HG03520 (cell line): ENCODE data around the gene HSBP1L1.

Experiments
- ATAC-seq: cut with Tn5 transposase; IDR thresholded peaks from one replicate; pipeline ENCODE4 v1.9.1; 2021; ENCODE audit warnings: mild to moderate bottlenecking, moderate library complexity; ENCODE audit not compliant: unreplicated experiment

Gene HSBP1L1

DNA sequence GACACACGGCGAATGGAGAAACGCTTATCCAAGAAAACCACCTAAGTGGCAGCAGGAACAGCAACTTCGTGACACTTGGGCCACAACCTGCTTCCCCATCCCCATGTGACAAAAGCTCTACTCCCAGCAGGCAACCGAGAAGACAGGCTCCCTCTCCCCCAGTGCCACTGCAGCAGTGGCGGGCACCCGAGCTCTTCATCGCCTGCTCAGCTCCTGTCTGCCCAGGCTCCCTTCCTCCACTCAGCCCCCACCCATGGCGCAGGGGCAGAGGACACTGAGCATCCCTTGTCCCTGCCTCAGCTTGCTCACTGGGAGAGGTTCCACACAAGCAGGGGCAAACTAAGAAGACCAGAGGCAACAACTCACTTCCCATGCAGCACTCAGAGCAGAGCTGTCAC, 35.9 kb upstream of the HSBP1L1 start:
- ATAC-seq, result no peak

DNA sequence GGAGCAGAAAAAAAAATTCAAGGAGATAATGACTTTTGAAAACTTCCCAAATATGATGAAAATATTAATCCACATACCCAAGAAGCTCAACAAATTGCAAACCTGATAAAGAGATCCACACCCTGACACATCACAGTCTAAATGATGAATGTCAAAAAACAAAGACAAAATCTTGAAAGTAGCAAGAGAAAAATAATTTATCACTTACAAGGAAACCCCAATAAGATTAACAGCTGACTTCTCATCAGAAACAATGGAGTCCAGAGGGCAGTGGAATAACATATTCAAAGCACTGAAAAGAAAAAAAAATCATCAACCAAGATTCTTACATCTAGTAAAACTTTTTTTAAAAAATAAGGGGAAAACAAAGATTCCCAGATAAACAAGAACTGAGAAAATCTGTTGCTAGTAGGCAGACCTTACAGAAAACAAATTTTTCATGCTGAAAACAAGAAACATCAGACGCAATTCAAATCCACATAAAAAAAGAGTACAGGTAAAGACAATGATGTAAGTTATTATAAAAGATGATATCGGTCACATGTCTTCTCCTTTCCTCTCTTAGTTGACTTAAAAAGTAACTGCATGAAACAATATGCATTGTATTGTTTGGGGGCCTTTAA, 34.3 kb upstream of the HSBP1L1 start:
- no peak for ATAC-seq

DNA sequence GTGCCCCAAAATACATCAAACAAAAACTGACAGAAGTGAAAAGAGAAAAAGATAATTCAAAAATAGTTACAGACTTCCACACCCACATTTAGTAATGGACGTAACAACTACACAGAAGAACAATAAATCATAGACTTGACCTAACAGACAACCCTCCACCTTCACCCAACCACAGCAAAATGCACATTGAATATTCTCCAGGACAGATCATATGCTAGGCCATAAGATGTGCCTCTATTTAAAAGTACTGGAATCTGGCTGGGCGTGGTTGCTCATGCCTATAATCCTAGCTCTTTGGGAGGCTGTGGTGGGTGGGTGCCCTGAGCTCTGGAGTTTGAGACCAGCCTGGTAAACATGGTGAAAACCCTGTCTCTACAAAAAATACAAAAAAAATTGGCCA, 33.0 kb upstream of the HSBP1L1 start:
- ATAC-seq, result no peak

DNA sequence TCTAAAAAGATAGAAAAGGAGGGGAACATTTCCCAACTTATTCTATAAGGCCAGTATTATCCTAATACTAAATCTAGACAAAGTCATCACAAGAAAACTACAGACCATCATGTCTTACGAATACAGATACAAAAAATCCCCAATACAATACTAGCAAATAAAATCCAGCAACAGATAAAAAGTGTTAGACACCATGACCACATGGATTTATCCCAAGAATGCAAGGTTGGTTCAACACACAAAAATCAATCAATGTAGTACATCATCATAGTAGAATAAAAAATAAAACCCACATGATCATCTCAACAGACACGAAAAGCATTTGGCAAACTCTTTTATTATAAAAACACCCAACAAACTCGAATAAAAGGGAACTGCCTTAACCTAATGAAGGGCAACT, 31.5 kb upstream of the HSBP1L1 start:
- ATAC-seq, result no peak

DNA sequence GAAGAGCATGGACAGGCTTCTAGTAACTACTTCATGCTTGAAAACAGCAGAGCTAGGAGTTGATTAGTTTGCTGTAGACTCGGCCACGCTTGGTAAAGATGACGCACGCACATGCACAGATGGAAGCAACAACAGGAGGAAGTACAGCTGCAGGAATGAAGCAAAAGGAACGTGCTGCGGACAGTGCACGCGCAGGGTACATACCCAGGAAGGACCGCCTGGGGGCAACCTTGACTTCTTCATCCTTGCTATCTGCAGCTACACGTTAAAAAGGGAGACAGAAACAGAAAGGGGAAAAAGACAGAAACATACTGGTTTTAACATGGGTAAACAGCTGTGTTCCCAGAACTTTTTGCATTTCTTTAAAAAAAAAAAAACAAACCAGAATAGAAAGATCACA, 30.7 kb upstream of the HSBP1L1 start:
- no peak for ATAC-seq

DNA sequence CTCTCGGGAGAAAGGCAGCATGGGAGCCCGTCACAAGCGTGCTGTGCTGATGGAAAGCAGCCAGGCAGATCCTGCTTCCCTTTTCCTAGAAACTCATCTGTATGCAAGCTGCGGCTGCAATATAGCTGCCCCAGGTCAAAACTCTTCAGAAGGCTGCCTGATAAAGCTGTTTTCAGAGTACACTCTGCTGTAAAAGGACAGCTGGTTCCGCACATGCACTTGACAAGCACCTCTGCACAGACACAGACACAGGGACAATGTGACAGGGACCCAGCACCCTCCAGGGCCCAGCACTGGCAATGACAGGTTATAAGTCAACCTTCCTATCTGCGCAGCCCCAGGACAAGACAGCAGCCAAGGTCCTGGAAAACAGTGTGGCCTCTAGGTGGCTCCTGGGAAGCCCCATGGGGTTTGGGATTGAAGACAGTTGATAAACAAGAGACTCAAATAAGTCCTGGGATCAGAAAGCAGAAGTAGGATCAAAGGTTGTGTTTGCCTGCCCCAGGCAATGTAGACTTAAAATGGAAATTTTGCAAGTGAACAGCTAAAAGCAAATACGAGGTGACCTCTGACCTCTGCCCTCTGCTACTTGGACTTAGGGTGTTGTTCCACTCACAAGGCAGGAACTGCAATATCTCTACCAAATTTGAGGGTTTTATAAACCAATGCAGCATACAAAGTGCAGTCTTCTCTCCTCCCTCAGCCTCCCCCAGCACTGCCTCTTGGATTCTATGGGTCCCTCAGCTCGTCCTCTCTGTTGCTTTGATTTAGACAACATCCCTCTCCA, 29.9 kb upstream of the HSBP1L1 start:
- no peak for ATAC-seq

DNA sequence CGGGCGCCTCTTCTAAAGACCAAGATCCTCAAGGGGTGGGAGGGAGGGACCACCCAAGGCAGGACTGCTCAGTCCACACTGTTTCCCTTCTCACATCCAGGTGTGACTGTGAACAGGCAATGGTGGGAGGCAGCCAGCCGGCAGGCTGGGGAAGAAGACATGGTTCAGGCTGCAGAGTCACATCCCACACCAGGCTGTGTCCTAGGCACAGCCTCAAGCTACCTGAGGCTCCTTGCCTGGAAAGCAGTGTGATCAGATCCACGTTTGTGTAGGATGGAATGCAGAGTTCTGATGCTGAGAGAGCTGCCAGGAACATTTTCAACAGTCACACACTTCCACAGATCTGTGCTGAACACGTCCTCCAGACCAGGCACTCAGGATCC, 29.4 kb upstream of the HSBP1L1 start:
- no peak for ATAC-seq

DNA sequence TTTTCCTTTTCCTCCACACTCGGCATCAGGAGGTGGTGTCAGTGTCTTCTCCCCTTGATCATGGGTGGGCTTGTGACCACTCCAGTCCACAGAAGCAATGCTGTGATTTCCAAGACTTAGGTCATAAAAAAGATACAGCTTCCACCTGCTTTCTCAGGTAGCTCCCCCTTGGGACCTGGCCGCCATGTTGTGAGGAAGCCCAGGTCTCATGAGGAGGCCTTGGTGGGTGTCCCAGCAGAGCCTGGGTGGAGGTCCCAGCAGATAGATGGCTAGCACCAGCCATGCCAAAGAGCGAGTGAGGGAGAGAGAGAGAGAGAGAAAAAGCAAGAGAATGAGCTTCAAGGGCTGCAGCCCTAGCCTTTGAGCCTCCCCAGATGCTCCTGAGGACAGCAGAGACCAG, 28.9 kb upstream of the HSBP1L1 start:
- ATAC-seq, result no peak

DNA sequence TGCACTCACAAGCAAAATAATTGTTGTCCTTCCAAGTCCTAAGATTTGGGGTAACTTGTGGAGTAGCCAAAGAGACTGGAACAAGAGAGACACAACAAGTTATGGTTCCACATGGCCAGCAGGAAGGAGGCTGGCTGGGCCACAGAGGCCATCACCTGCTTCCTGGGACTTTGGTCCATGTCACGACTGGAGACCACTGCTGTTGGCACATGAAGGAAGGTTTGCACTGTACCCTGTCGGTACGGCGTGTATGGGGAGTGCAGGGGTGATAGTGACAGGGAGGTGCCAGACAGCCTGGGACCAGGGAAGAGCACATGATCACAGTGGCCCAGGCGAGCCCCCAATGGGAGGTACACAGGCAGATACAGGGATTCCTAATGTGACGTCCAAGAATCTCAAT, 28.5 kb upstream of the HSBP1L1 start:
- ATAC-seq, result no peak

DNA sequence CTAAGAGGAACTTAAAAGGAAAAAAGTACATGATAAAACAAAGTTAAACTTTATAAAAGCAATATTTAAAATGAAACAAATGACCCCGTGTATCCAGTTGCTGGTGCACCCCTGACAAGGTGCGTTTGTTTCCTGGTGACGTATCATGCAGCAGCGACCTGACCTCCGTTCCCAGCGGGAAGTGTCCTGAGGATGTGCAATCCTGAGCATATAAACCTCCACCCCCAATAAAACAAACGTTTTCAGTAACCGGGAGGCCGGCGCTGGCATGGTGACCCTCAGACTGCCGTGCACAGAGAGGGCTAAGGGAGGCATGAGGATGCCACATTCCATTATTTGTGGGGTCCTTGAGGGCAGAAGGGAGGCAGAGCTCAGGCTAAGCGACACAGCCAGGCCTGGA, 27.8 kb upstream of the HSBP1L1 start:
- ATAC-seq, result no peak

DNA sequence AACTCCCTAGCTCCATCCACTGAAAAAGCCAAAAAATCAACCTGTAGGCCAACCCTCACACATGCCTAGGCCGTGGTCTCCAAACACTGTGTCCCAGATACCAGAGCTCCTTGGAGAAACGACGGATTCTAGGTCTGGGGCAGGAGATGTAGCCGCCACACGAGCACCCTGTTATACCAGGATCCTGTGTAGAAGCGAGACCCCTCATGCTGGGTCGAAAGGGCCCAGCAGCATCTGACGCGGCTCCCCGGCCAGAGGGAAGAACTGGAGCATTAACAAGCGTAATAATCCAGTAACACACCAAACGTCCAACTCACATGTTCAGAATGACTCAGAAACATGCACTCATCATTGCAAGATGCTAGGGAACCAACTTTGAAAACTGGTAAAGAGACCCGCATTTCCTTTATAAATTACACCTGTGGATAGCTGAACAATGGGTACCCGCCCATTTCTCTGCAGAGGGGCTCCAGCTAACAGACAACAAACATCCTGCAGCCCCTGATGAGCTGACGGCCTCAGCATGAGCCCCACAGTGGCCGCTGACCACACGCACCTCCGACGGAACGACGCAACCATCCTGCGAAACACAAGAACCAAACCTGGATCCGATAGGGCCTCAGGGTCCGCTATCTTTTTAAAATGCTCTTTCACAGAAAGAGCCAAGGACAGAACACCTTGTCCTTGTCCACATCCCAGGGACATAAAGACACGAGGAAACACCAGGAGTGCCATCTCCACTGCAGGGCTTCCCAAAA, 27.2 kb upstream of the HSBP1L1 start:
- no peak for ATAC-seq

DNA sequence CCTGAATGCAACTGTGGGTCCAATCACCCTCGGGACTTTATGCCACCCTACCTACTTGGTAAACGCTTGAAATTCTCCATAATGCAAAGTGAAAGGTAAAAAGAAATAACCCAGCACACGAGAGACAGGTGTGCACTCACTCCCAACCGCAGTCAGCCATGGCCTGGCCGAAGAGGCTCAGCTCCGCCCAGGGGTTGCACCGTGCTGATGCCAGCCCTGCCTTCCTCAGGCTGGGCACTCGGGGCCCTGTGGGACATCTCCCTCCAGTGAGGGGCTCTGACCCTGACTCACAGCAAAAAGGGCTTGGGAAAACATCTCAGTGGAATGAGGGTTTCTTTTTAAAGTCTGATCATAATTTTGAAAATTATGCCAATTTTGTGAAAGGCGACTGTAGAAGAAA, 26.2 kb upstream of the HSBP1L1 start:
- ATAC-seq, result no peak

DNA sequence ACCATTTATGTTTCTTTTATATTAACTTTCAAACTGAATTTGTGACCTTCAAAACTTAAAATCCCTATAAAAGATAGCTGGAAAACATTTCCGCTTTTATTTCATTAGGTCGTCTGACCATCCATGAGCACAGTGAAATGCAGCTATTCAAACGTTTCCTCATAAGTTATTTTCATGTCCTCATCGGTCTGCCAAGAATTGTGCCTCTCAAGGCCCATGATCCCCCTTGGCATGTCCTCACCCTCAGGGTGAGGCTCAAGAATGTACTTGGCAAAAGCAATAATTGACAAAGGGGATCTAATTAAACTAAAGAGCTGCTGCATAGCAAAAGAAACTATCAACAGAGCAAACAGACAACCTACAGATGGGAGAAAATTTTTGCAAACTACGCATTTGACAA, 25.3 kb upstream of the HSBP1L1 start:
- no peak for ATAC-seq

DNA sequence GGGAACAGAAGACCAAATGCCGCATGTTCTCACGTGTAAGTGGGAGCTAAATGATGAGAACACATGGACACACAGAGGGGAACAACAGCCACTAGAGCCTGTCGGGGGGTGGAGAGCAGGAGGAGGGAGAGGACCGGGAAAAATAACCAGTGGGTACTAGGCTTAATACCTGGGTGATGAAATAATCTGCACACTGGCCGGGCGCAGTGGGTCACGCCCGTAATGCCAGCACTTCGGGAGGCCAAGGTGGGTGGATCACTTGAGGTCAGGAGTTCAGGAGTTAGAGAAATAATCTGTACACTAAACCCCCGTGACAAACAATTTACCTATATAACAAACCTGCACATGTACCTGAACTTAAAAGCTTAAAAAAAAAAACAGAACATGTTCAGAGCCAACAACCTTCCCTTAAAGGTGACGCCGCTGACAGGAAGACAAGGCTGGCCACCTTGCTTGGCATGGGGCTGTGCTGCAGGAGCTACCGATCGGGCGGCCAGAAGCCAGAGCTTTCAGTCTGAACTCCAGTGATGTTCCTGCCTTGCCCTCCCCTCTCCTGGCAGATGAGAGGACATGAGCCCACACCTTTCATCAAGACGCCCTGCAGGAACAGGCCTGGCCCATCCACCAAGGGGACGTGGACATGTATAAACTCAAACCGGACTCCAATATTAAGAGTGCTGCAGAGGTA, 24.2 kb upstream of the HSBP1L1 start:
- no peak for ATAC-seq

DNA sequence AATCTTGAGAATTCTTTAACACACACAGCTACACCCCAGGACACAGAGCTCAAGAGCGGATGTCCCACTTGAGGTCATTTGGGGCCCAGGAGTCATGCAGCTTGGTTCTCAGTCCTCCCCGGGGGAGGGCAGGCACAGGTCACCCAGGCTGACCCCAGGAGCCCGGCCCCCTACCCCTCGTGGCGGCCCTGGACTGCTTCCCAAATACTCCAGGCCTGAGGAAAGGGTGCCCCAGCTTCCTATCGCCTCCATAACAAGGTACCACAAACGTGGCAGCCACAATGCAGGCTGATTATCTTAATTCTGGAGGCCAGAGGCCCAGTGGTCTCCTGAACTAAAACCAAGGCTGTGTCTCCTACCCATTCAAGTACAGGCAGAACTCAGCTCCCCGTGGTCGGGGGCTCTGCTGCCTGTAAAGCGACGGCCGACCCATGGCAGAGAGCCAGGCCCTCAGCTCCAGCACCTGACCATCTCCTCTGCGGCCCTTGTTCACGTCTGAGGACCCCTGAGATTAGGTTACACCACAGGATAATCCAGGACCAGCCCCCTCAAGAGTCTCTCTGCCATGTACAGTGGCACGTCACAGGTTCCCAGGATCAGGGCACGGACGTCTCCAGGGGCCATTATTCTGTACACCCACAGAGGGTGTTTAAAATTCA, 23.5 kb upstream of the HSBP1L1 start:
- ATAC-seq, result no peak

DNA sequence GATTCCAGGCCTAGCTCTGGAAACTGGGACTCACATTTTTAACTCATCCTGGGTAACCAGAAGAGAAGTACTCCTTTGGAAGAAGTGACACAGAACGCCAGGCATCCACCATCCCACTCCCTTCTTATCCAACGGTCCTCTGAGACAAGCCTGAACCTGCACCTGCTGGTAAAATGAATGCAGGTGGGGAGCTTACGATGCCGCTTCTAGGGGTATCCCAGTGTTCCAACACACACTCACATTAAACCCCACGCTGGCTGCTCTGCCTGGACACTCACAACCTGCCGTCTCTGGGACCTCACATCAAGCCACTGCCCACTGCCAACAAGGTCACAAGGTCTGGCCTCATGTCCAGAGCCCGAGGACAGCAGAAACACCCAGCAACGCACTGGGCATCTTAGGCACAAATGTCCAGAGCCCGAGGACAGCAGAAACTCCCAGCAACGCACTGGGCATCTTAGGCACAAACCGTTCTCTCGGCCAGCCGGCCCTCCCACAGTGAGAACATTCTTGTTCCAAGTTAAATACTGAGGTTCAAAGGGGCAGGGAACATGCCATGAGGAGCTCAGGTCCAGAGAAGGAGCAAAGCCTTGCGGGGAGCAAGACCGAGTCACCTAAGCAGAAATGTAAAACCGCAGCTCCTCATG, 22.8 kb upstream of the HSBP1L1 start:
- no peak for ATAC-seq

DNA sequence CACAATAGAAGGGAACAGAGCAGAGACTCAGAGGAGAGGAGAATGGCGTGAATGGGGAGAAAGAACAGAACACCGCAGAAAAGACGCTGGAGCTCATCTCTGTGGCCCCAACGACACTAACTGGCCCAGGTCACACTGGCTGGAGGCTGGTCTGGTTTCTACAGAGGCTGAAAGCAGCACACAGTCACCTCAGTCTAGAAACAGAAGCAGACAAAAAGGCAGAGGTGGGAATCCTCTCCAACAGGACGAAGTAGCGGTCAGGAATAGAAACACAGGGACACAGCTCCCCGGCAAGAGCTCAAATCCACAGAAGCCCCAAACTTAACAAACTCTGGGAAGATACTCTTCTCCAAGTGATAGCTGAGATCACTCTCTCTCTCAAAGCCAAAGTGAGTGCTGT, 22.2 kb upstream of the HSBP1L1 start:
- ATAC-seq, result no peak

DNA sequence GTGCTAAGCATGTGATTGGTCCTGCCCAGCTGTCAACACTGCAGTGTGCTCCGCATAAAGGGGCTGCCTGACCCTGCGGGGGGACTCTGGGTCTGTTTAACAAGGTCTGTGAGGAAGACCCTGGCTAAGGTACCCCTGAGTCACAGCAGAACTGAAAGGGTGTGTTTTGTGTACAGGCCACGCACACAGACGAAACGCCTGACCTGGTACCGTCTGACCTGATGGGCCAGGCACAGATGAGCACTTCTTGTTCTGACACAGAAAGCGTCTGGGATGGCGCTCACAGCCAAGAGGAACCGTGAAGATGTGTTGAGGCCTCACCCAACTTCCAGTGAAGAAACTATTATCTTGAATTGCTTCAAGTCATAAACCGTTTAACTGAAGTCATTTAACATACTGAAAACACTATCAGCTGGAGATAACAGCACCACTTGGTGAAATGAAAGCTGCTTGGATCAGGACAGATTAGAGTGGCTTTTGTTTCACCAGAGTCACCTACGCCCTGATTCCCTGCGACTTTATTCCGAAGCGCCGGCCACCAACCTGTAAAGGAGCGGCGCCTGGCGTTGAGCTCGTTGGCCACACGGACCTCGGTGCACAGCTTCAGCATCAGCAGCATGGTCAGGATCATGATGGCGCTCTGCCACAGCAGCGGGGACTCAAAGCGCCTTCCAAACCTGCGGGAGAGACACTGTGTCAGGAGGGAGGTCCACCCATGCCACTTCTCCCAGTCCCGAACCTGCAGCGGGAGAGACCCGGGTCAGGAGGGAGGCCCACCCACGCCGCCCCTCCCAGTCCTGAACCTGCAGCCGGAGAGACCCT, 21.4 kb upstream of the HSBP1L1 start:
- ATAC-seq, result no peak

DNA sequence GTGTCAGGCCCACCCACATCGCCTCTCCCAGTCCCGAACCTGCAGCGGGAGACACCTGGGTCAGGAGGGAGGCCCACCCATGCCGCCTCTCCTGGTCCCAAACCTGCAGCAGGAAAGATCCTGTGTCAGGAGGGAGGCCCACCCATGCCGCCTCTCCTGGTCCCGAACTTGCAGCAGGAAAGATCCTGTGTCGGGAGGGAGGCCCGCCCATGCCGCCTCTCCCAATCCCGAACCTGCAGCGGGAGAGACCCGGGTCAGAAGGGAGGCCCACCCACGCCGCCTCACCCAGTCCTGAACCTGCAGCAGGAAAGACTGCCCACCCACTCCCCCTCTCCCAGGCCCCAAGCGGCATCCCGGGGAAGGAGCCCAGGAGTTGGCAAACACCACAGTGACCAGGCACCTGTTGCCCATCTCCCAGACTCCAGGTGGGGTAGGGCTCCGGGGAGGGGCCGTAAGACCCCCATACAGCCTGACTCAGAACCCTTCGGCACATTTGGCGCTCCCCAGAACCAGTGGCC, 20.8 kb upstream of the HSBP1L1 start:
- ATAC-seq, result no peak
